Measurements from ENCODE around the gene GRHL1. TPM values are rescaled to one million over a fixed set of nuclear protein-coding genes. Genes with fewer than 3 reads are reported as not detected.
"Not testable (repeated sequence)": the region's sequence is repeated elsewhere in the genome, so short reads cannot be mapped to it uniquely, and the experiment has no call there.

GRHL1 gene
- total RNA-seq, 1 experiment from 2014 or later: 1.9 TPM

- in situ Hi-C loops (cut with HindIII; ENCODE audit: low pct_unique_long_range_greater_than_20kb, low sequenced_read_pairs); DNase-seq (ENCODE audit: low read depth, low spot score): not testable (repeated sequence)
Observed at GRCh38 chr2:10010861-10011605, 59.5 kb downstream of the GRHL1 start.

- in situ Hi-C loops (cut with HindIII; ENCODE audit: low pct_unique_long_range_greater_than_20kb, low sequenced_read_pairs); DNase-seq (ENCODE audit: low read depth, low spot score): not testable (repeated sequence)
Observed at GRCh38 chr2:10011606-10012325, 60.3 kb downstream of the GRHL1 start.

GRCh38 chr2:10012366-10012962 is 61.0 kb downstream of the GRHL1 start:
- in situ Hi-C loops (cut with HindIII; ENCODE audit: low pct_unique_long_range_greater_than_20kb, low sequenced_read_pairs); DNase-seq (ENCODE audit: low read depth, low spot score): not testable (repeated sequence)

GRCh38 chr2:10012963-10013461 is 61.5 kb downstream of the GRHL1 start:
- in situ Hi-C loops (cut with HindIII; ENCODE audit: low pct_unique_long_range_greater_than_20kb, low sequenced_read_pairs): no loop called here
- DNase-seq (ENCODE audit: low read depth, low spot score): no peak

DNA sequence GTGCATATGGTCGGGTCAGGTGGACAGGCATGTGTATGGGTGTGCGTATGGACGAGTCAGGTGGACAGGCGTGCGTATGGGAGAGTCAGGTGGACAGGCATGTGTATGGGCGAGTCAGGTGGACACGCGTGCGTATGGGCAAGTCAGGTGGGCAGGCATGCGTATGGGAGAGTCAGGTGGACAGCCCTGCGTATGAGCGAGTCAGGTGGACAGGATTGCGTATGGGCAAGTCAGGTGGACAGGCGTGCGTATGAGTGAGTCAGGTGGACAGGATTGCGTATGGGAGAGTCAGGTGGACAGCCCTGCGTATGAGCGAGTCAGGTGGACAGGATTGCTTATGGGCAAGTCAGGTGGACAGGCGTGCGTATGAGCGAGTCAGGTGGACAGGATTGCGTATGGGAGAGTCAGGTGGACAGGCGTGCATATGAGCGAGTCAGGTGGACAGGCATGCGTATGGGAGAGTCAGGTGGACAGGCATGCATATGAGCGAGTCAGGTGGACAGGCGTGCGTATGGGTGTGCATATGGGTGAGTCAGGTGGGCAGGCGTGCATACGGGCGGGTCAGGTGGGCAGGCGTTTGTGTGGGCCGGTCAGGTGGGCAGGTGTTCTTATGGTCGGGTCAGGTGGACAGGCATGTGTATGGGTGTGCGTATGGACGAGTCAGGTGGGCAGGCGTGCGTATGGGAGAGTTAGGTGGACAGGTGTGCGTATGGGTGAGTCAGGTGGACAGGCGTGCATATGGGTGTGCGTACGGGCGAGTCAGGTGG is 62.3 kb downstream of the GRHL1 start:
- in situ Hi-C loops (cut with HindIII; ENCODE audit: low pct_unique_long_range_greater_than_20kb, low sequenced_read_pairs); DNase-seq (ENCODE audit: low read depth, low spot score): not testable (repeated sequence)

DNA sequence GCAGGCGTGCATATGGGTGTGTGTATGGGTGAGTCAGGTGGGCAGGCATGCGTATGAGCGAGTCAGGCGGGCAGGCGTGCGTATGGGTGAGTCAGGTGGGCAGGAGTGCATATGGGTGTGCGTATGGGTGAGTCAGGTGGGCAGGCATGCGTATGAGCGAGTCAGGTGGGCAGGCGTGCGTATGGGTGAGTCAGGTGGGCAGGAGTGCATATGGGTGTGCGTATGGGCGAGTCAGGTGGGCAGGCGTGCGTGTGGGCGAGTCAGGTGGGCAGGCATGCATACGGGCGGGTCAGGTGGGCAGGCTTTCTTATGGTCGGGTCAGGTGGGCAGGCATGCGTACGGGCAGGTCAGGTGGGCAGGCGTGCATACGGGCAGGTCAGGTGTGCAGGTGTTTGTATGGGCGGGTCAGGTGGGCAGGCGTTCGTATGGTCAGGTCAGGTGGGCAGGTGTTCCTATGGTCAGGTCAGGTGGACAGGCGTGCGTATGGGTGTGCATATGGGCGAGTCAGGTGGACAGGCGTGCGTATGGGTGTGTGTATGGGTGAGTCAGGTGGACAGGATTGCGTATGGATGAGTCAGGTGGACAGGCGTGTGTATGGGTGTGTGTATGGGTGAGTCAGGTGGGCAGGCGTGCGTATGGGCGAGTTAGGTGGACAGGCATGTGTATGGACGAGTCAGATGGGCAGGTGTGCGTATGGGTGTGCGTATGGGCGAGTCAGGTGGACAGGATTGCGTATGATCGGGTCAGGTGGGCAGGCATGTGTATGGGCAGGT is 63.1 kb downstream of the GRHL1 start:
- in situ Hi-C loops (cut with HindIII; ENCODE audit: low pct_unique_long_range_greater_than_20kb, low sequenced_read_pairs): no loop called here

DNA sequence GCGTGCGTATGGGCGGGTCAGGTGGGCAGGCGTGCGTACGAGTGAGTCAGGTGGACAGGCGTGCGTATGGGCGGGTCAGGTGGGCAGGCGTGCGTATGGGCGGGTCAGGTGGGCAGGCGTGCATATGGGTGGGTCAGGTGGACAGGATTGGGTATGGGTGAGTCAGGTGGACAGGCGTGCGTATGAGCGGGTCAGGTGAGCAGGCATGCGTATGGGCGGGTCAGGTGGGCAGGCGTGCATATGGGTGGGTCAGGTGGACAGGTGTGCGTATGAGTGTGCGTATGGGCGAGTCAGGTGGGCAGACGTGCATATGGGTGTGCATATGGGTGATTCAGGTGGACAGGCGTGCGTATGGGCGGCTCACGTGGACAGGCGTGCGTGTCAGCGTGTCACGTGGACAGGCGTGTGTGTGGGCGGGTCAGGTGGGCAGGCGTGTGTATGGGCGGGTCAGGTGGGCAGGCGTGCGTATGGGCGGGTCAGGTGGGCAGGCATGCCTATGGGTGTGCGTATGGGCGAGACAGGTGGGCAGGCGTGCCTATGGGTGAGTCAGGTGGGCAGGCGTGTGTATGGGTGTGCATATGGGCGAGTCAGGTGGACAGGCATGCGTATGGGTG is 64.0 kb downstream of the GRHL1 start:
- in situ Hi-C loops (cut with HindIII; ENCODE audit: low pct_unique_long_range_greater_than_20kb, low sequenced_read_pairs); DNase-seq (ENCODE audit: low read depth, low spot score): not testable (repeated sequence)

More for the DNA sequence above, 63.1 kb downstream of the GRHL1 start:
- DNase-seq (ENCODE audit: low read depth, low spot score): no peak

- in situ Hi-C loops (cut with HindIII; ENCODE audit: low pct_unique_long_range_greater_than_20kb, low sequenced_read_pairs): no loop called here
- DNase-seq (ENCODE audit: low read depth, low spot score): no peak
Observed at GRCh38 chr2:10016001-10016801, 64.7 kb downstream of the GRHL1 start.

DNA sequence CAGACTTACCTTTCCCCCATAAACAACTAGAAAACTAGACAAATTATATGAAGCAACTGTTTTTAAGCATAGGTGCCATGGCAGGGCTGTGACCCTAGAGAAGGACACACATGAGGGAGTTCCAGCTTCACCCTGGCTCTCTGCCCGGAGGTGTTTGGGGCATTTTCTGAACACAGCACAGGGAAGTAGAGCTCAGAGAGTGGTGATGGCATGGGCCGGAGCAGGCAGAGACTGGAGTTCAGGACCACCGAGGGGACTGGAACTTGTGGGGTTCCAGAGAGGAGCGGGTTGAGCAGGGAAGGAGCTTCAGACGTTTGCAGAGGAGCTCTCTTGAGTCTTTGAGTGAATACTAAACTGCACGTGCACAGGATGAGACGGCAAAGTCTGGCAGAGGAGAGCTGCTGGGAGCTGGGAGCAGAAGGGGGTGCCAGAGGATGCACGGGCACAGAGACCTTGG is 65.3 kb downstream of the GRHL1 start:
- in situ Hi-C loops (cut with HindIII; ENCODE audit: low pct_unique_long_range_greater_than_20kb, low sequenced_read_pairs): no loop called here
- DNase-seq (ENCODE audit: low read depth, low spot score): no peak

GRCh38 chr2:10017313-10017941 is 65.9 kb downstream of the GRHL1 start:
- in situ Hi-C loops (cut with HindIII; ENCODE audit: low pct_unique_long_range_greater_than_20kb, low sequenced_read_pairs): no loop called here

DNA sequence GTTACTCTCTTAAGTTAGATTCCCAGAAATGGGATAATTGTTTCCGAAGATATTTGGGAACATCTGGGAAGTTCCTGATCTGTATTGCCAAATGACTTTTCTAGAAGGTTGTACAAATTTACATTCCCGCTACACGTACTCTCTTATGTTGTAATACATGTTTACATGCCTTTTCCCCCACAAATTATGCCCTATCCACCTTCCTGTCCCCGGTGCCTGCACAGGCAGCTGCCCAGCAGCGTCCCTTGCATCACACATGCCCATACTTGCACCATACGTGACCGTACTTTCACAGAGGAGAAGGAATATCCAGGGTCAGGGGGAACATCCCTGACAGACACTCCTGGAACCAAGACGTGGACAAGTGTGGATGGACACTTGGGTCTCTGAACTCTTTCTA is 67.7 kb downstream of the GRHL1 start:
- in situ Hi-C loops (cut with HindIII; ENCODE audit: low pct_unique_long_range_greater_than_20kb, low sequenced_read_pairs): no loop called here
- no peak for DNase-seq (ENCODE audit: low read depth, low spot score)

More at GRCh38 chr2:10017313-10017941, 65.9 kb downstream of the GRHL1 start:
- no peak for DNase-seq (ENCODE audit: low read depth, low spot score)

DNA sequence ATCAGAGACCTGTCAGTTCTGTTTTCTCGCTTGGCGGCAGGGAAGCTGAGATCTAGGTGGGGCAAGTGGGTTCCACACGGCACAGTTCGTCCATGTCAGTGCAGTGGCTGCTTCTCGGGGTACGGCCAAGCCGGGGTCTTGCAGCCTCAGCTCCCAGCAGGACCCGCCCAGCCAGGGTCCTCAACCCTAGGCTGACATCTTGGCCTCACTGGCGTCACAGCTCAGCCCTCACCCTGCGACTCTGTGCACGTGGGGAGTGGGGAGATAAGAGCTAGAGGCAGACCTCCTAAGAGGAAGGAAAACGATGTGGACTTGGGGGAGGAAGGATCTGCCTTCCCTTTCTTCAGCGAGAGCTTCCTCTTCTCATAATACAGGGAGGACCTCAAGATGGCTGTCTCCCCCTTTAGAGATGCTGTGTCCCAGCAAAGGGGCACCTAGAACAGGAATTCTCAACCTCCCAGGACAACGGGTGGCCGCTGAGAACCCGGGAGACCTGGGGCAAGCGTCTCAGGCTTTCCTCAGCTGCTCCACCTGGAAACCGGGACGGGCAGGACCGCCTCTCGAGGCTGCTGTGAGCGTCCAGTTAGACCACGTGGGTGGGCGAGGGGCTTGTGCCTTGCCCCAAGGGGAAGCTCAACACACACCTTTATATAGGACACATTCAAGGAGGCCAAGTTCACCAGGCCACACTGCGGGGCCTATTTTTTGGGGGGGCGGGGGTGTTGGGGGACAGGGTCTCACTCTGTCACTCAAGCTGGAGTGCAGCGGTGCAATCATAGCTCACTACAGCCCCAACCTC is 68.3 kb downstream of the GRHL1 start:
- DNase-seq (ENCODE audit: low read depth, low spot score): no peak
- in situ Hi-C loops (cut with HindIII; ENCODE audit: low pct_unique_long_range_greater_than_20kb, low sequenced_read_pairs): no loop called here

GRCh38 chr2:10022041-10022421 is 70.5 kb downstream of the GRHL1 start:
- in situ Hi-C loops (cut with HindIII; ENCODE audit: low pct_unique_long_range_greater_than_20kb, low sequenced_read_pairs): no loop called here
- DNase-seq (ENCODE audit: low read depth, low spot score): no peak

DNA sequence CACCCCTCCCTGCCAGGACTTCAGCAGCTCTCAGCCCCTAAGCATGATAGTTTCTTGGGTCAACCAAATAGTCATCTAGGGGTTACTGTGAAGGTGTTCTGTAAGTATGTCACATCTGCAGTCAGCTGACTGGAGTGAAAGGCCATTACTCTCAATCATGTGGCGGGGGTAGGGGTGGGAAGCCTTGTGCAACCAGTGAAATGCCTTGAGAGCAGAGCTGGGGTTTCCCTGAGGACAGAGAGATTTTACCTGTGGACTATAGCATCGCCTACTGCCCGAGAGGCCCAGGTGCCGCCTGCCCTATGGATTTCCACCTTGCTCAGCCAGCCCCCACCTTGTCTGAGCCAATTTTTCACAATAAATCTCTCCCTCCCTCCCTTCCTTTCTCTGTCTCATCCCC is 71.0 kb downstream of the GRHL1 start:
- in situ Hi-C loops (cut with HindIII; ENCODE audit: low pct_unique_long_range_greater_than_20kb, low sequenced_read_pairs): no loop called here
- DNase-seq (ENCODE audit: low read depth, low spot score): no peak

Data from SK-MEL-5 (cell line).